ENCODE data around the gene FYN.
"Not testable (repeated sequence)": the region's sequence is repeated elsewhere in the genome, so short reads cannot be mapped to it uniquely, and the experiment has no call there.

The FYN gene

GRCh38 chr6:111699123-111699522, 174.1 kb downstream of the FYN start:
- DNase-seq: peak; percentile 19

GRCh38 chr6:111696814-111697213, 176.4 kb downstream of the FYN start:
- DNase-seq: no peak

GRCh38 chr6:111692327-111693164, 180.7 kb downstream of the FYN start:
- DNase-seq: no peak

- no peak for DNase-seq
Measured at GRCh38 chr6:111691345-111692225, 181.7 kb downstream of the FYN start.

- no peak for DNase-seq
Measured at GRCh38 chr6:111689946-111690345, 183.3 kb downstream of the FYN start.

GRCh38 chr6:111689419-111689818, 183.8 kb downstream of the FYN start:
- no peak for DNase-seq

- no peak for DNase-seq
Measured at GRCh38 chr6:111688331-111688730, 184.9 kb downstream of the FYN start.

GRCh38 chr6:111687652-111688051, 185.6 kb downstream of the FYN start:
- DNase-seq: no peak

GRCh38 chr6:111686932-111687266, 186.4 kb downstream of the FYN start:
- no peak for DNase-seq

- no peak for DNase-seq
Measured at GRCh38 chr6:111686249-111686931, 186.9 kb downstream of the FYN start.

- DNase-seq: no peak
Measured at GRCh38 chr6:111685526-111685925, 187.7 kb downstream of the FYN start.

GRCh38 chr6:111685058-111685457, 188.2 kb downstream of the FYN start:
- no peak for DNase-seq

GRCh38 chr6:111683749-111684267, 189.4 kb downstream of the FYN start:
- peak; percentile 16 for DNase-seq

- no peak for DNase-seq
Measured at GRCh38 chr6:111683157-111683556, 190.1 kb downstream of the FYN start.

- DNase-seq: no peak
Measured at GRCh38 chr6:111681860-111682259, 191.4 kb downstream of the FYN start.

- not testable (repeated sequence) for DNase-seq
Measured at GRCh38 chr6:111680811-111681609, 192.2 kb downstream of the FYN start.

- no peak for DNase-seq
Measured at GRCh38 chr6:111680015-111680712, 193.1 kb downstream of the FYN start.

- no peak for DNase-seq
Measured at GRCh38 chr6:111679126-111679858, 194.0 kb downstream of the FYN start.

GRCh38 chr6:111677249-111677990, 195.8 kb downstream of the FYN start:
- no peak for DNase-seq

- DNase-seq: no peak
Measured at GRCh38 chr6:111676383-111676782, 196.9 kb downstream of the FYN start.
